Stomach (tissue), 9 donors: ENCODE measurements around the gene LDB3. TPM values are rescaled to one million over a fixed set of nuclear protein-coding genes. Genes with fewer than 3 reads are reported as not detected.
A peak's percentile ranks its signal among the peaks of the same experiment; 100 is the strongest.

ENCODE experiments used
- DNase-seq, 2 donors: peaks; one replicate each; pipeline versions ENCODE4 v3.0.0 to v3.0.0-alpha.2; 2013 to 2019
- H3K27ac ChIP-seq, 5 donors: fragments of 200-600 bp in 4 of 5; sonication (generic) in 4 of 5; one replicate each; pipeline ENCODE4 v1.5.1; 2013 to 2019; ENCODE audit warnings: mild to moderate bottlenecking in 1 of 5, moderate library complexity in 1 of 5
- H3K27me3 ChIP-seq, 3 donors: fragments of 200-600 bp; sonication (generic); one replicate each; pipeline ENCODE4 v1.5.1; 2017 to 2019; ENCODE audit warnings: mixed run types in 1 of 3
- H3K36me3 ChIP-seq, 4 donors: fragments of 200-600 bp; sonication (generic); 1 replicate in 3 of 4; 2 replicates in 1 of 4; pipeline ENCODE4 v1.5.1; 2016 to 2019
- H3K4me1 ChIP-seq, 4 donors: fragments of 200-600 bp; sonication (generic); one replicate each; pipeline ENCODE4 v1.5.1; 2016 to 2019
- H3K4me3 ChIP-seq, 4 donors: fragments of 200-600 bp; sonication (generic) in 3 of 4; one replicate each; pipeline ENCODE4 v1.5.1; 2016 to 2019; ENCODE audit warnings: mild to moderate bottlenecking in 1 of 4
- H3K9me3 ChIP-seq, 4 donors: fragments of 200-600 bp; sonication (generic); one replicate each; pipeline ENCODE4 v1.5.1; 2016 to 2019
- EP300 ChIP-seq: sonication (generic); formaldehyde crosslinking; IDR thresholded peaks from one replicate; pipeline ENCODE4 v1.6.1; 2017; ENCODE audit warnings: antibody characterized with exemption
- POLR2A ChIP-seq, 4 donors: fragments of 450-650 bp; IDR thresholded peaks; one replicate each; pipeline ENCODE4 v1.6.1; 2016; ENCODE audit warnings: antibody characterized with exemption in 4 of 4, control low read depth in 2 of 4, mild to moderate bottlenecking in 1 of 4, moderate library complexity in 1 of 4
- POLR2AphosphoS5 ChIP-seq, 3 donors: sonication (generic); formaldehyde crosslinking; IDR thresholded peaks; one replicate each; pipeline ENCODE4 v1.6.1; 2016; ENCODE audit warnings: antibody characterized with exemption in 3 of 3
- WGBS, 5 donors: extraction: QIAGEN DNeasy Blood & Tissue Kit in 3 of 5; methylation state at CpG; one replicate each; pipeline versions ENCODE4 v1.1.5 to v1.1.7; 2013 to 2018; 5-methylcytosine and 5-hydroxymethylcytosine counted together
- intact Hi-C: fragments of 100-400 bp; cut with DNase I; formaldehyde crosslinking; loops from one replicate; pipeline ENCODE4 v1.15.1; 2023; ENCODE audit warnings: low total_unique reads
- polyA plus RNA-seq, 3 donors: library from polyadenylated mRNA; stranded (reverse); fragments of 200-250 nt; gene quantifications; one replicate each; pipeline ENCODE4 v1.2.3, GENCODE V29; 2013
- total RNA-seq, 5 donors: library from RNA; depleted of rRNA; stranded (reverse); fragments of >200 nt; gene quantifications; one replicate each; pipeline versions ENCODE4 v1.1.0 to v1.2.3, GENCODE V29; 2014 to 2016
- TF ChIP-seq, protein P1 (sequence below), 7 experiments: fragments of 450-650 bp in 4 of 7; fragments of 200-600 bp in 3 of 7; sonication (generic) in 3 of 7; IDR thresholded peaks; one replicate each; pipeline ENCODE4 v1.5.1; 2016 to 2019; ENCODE audit warnings: antibody characterized with exemption in 7 of 7, control low read depth in 2 of 7, mild to moderate bottlenecking in 1 of 7
- donor health status: healthy with polysubstance abuse.
- donor health status: Bipolar disorder and iron deficiency.
- donor health status: healthy.

The LDB3 gene
- total and polyA plus RNA-seq, 8 donors = 0.29 to 8.5 (median 2.5) TPM

DNA sequence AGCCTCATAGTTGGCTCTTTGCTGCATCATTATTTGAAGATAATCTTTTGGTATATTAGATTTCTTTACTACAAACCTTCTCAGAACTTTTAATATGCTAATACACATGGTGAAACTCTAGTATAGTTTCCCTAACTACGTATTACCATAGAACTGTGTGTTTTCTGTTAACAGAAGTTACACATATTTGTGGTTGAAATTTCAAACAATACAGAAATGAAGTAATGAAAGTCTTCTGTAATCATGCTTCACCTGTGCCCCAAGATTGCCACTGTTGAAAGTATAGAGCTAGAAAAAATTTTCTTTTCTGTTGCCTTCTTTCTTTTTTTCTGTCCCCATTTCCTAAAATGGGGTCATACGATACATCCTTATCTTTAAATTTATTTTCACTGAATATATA, 97.2 kb downstream of the LDB3 start:
- intact Hi-C loops = no loop called here
- Histone ChIP-seq H3K36me3 (no peaks in the 10 kb centered on the region), H3K27ac (peak overlapping the region in 1 of 5 donors; percentile 46), H3K4me3 (no peak overlapping the region), H3K27me3 (no peaks in the 10 kb centered on the region), H3K9me3 (no peaks in the 10 kb centered on the region), H3K4me1 (peaks cover 9 to 76% (median 53%) of the 10 kb centered on the region in 4 donors)
- DNase-seq = no peak
- WGBS, 5 donors = 63 to 78% (median 66%) methylated on average over 2 of the region's 2 CpGs
- no peak for TF ChIP-seq EP300
- TF ChIP-seq, protein P1, sequence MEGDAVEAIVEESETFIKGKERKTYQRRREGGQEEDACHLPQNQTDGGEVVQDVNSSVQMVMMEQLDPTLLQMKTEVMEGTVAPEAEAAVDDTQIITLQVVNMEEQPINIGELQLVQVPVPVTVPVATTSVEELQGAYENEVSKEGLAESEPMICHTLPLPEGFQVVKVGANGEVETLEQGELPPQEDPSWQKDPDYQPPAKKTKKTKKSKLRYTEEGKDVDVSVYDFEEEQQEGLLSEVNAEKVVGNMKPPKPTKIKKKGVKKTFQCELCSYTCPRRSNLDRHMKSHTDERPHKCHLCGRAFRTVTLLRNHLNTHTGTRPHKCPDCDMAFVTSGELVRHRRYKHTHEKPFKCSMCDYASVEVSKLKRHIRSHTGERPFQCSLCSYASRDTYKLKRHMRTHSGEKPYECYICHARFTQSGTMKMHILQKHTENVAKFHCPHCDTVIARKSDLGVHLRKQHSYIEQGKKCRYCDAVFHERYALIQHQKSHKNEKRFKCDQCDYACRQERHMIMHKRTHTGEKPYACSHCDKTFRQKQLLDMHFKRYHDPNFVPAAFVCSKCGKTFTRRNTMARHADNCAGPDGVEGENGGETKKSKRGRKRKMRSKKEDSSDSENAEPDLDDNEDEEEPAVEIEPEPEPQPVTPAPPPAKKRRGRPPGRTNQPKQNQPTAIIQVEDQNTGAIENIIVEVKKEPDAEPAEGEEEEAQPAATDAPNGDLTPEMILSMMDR (IDR thresholded peaks at IDR 0.05) = no peak
- TF ChIP-seq POLR2A (IDR thresholded peaks at IDR 0.05) = no peak
- TF ChIP-seq POLR2AphosphoS5 (IDR thresholded peaks at IDR 0.05) = no peak

DNA sequence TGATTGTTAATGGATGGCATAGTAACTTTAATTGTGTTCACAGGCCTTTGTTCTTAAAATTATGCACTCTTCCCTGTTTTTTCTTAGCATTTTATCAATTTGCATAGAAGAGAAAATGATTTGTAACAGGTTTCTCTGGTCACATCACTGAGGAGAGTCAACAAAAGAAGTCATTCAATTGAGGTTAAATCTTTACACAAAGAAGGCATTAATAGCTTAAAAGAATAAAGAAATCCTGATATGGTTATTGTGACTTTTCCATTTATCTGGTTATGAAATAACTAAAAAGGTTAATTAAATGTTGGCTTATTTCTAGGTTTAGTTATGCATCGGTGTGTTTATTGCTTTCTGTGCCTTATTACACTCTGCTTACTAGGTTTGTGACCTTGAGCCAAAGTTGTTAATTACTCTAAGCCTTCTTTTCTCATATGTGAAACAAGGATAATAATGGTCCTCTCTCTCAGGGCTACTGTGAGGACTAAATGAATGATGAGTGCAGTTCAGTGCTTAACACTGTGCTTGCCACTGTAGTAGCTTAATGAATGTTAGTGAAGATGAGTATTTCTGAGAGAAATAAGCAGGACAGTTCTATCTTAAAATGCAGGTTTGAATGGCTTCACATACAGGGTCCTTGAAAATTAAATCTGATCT, 100.2 kb downstream of the LDB3 start:
- Histone ChIP-seq H3K27ac (no peak overlapping the region), H3K4me1 (peaks cover 6 to 79% (median 50%) of the 10 kb centered on the region in 4 donors), H3K4me3 (no peak overlapping the region), H3K36me3 (no peaks in the 10 kb centered on the region), H3K27me3 (no peaks in the 10 kb centered on the region), H3K9me3 (no peaks in the 10 kb centered on the region)
- TF ChIP-seq, protein P1 (IDR thresholded peaks at IDR 0.05) = no peak
- TF ChIP-seq POLR2A (IDR thresholded peaks at IDR 0.05) = no peak
- no peak for TF ChIP-seq EP300
- no peak for TF ChIP-seq POLR2AphosphoS5 (IDR thresholded peaks at IDR 0.05)
- WGBS, 5 donors = 23 to 54% (median 31%) methylated on average over 1 of the region's 1 CpG
- intact Hi-C loops = no loop called here
- DNase-seq = no peak

DNA sequence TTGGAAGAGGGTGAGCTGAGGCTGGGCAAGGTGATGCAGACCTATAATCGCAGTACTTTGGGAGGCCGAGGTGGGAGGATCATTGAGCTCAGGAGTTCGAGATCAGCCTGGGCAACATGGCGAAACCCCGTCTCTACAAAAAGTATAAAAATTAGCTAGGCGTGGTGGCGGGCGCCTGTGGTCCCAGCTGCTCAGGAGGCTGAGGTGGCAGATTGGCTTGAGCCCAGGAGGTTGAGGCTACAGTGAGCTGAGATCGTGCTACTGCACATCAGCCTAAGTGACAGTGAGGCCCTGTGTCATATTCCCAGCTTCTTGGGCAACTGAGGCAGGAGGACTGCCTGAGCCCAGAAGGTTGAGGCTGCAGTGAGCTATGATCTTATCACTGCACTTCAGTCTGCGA, 101.7 kb downstream of the LDB3 start:
- Histone ChIP-seq H3K4me1 (peaks cover 6 to 83% (median 55%) of the 10 kb centered on the region in 4 donors), H3K9me3 (no peaks in the 10 kb centered on the region)
- WGBS, 5 donors = 91 to 94% (median 93%) methylated on average over 9 to 10 of the region's 10 CpGs

DNA sequence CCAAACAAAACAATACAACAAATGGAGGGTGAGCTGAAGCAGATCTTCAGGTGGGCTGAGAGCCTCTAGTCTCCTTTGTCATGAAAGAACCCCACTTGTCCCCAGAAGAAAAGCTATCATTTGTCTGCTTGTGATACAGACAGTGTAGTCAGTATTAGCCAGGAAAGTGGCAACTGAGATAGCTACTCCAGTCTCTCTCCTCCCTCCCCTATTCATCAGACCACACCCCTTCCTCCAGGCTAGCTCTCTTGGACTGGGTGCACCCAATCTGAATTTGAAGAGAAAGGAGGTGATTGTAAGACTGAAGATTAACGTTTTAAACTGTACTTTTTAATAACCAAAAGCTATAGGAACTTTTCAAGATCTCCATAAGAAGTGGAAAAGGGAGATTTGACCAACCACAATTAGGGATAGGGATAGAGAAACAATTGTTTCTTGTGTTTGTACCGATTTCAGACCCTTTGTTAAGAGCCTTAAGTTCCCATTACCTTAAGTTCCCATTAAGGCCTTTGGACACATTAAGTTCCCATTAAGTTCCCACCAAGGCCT, 102.2 kb downstream of the LDB3 start:
- intact Hi-C loops = no loop called here
- 39 to 53% (median 44%) methylated on average over 2 of the region's 2 CpGs for WGBS, 5 donors
- H3K9me3 ChIP-seq = no peaks in the 10 kb centered on the region
- H3K4me1 ChIP-seq = peaks cover 6 to 86% (median 58%) of the 10 kb centered on the region in 4 donors
- H3K36me3 ChIP-seq = no peaks in the 10 kb centered on the region
- TF ChIP-seq POLR2A (IDR thresholded peaks at IDR 0.05) = no peak
- H3K27me3 ChIP-seq = no peaks in the 10 kb centered on the region
- H3K27ac ChIP-seq = no peak overlapping the region
- no peak overlapping the region for H3K4me3 ChIP-seq
- no peak for DNase-seq

More for the DNA sequence above, 101.7 kb downstream of the LDB3 start:
- H3K4me3 ChIP-seq = no peak overlapping the region
- no peak for TF ChIP-seq POLR2AphosphoS5 (IDR thresholded peaks at IDR 0.05)
- TF ChIP-seq, protein P1 (IDR thresholded peaks at IDR 0.05) = no peak
- no peak for TF ChIP-seq EP300
- TF ChIP-seq POLR2A (IDR thresholded peaks at IDR 0.05) = no peak
- peak overlapping the region in 1 of 5 donors; percentile 19 for H3K27ac ChIP-seq
- H3K27me3 ChIP-seq = no peaks in the 10 kb centered on the region
- intact Hi-C loops = no loop called here
- H3K36me3 ChIP-seq = no peaks in the 10 kb centered on the region
- DNase-seq = no peak

DNA sequence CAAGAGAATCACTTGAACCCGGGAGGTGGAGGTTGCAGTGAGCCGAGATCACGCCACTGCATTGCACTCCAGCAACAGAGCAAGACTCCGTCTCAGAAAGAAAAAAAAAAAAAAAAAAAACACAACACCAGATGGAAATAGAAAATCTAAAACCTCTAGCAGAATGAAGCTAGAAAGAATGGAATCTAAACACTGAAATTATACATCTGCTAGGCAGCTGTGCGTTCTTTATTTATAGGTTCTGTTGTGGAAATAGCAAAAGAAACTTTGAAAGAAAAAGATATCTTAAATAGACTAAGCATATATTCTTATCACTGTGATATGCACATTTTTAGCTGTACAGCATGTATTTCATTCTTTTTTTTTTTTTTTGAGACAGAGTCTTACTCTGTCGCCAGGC, 105.2 kb downstream of the LDB3 start:
- no peaks in the 10 kb centered on the region for H3K9me3 ChIP-seq
- H3K27me3 ChIP-seq = no peaks in the 10 kb centered on the region
- TF ChIP-seq EP300 = no peak
- WGBS, 5 donors = 67 to 70% (median 69%) methylated on average over 6 of the region's 6 CpGs
- intact Hi-C loops = no loop called here
- peak in 1 of 2 donors; percentile 45 for DNase-seq
- no peak overlapping the region for H3K27ac ChIP-seq
- peaks cover 6 to 82% (median 54%) of the 10 kb centered on the region in 4 donors for H3K4me1 ChIP-seq
- H3K4me3 ChIP-seq = no peak overlapping the region
- no peaks in the 10 kb centered on the region for H3K36me3 ChIP-seq
